Endothelial cell (in vitro differentiated cells): Measurements from ENCODE around the gene RPS21. TPM values are rescaled to one million over a fixed set of nuclear protein-coding genes. Genes with fewer than 3 reads are reported as not detected.

ENCODE experiments used
- DNase-seq: peaks from one replicate; pipeline ENCODE4 v3.0.0; 2021; ENCODE audit warnings: low spot score
- H3K27ac Mint-ChIP-seq: one replicate; pipeline ENCODE4 v1.8.0; 2021; ENCODE audit warnings: mixed read lengths, inconsistent platforms; ENCODE audit not compliant: unreplicated experiment
- H3K27me3 Mint-ChIP-seq: one replicate; pipeline ENCODE4 v1.8.0; 2021; ENCODE audit warnings: mild to moderate bottlenecking, moderate library complexity, mixed read lengths, inconsistent platforms; ENCODE audit not compliant: unreplicated experiment
- H3K36me3 Mint-ChIP-seq: one replicate; pipeline ENCODE4 v1.8.0; 2021; ENCODE audit warnings: mild to moderate bottlenecking, low read depth, mixed read lengths, inconsistent platforms; ENCODE audit not compliant: unreplicated experiment
- H3K4me1 Mint-ChIP-seq: one replicate; pipeline ENCODE4 v1.8.0; 2021; ENCODE audit warnings: mild to moderate bottlenecking, mixed read lengths, inconsistent platforms; ENCODE audit not compliant: unreplicated experiment
- H3K4me3 Mint-ChIP-seq: one replicate; pipeline ENCODE4 v1.8.0; 2021; ENCODE audit warnings: mild to moderate bottlenecking, mixed read lengths, inconsistent platforms; ENCODE audit not compliant: unreplicated experiment
- H3K9me3 Mint-ChIP-seq: one replicate; pipeline ENCODE4 v1.8.0; 2021; ENCODE audit warnings: mixed read lengths, inconsistent platforms; ENCODE audit not compliant: unreplicated experiment
- total RNA-seq: library from RNA; stranded (reverse); fragmentation: NEBNext Ultra II Directional; extraction: Animal tissue kit (Norgen Biotek cat#: 25700); gene quantifications from one replicate; pipeline ENCODE4 v1.2.1, GENCODE V29; 2021; ENCODE audit not compliant: unreplicated experiment
- TF ChIP-seq, protein P1 (sequence below): fragments of 200-600 bp; sonication (generic); IDR thresholded peaks from one replicate; pipeline ENCODE4 v1.5.0; 2021; ENCODE audit warnings: antibody characterized with exemption; ENCODE audit not compliant: unreplicated experiment

Gene RPS21
- total RNA-seq, 1 donor from 2014 or later: 1,710 TPM

DNA sequence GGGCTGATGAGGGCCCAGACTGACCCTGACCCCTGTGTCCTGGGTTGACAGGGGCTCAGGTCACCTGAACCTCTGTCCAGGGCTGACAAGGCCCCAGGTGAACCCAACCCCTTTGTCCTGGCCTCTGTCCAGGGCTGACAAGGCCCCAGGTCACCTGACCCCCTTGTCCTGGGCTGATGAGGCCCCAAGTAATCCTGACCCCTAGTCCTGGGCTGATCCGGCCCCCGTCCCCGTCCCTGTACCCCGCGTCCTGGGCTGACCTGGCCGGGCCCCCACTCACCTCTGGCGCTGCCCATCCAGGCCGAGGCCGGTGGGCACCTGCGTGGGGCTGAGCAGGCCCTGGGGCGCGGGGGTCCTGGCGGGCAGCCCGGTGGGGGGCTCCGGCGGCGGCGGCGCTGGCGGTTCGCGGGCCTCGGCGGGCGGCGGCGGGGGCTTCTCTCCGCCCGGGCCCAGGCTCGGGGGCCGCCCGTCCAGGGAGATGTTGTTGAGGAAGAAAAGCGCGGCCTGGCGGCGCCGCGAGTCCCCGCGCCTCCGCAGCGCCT is 19.8 kb downstream of the RPS21 start:
- no peak for DNase-seq
- no peaks in the 10 kb centered on the region for H3K36me3 Mint-ChIP-seq
- peak overlapping the region; percentile 59 for H3K4me3 Mint-ChIP-seq
- peaks cover 6% of the 10 kb centered on the region for H3K4me1 Mint-ChIP-seq
- TF ChIP-seq, protein P1, sequence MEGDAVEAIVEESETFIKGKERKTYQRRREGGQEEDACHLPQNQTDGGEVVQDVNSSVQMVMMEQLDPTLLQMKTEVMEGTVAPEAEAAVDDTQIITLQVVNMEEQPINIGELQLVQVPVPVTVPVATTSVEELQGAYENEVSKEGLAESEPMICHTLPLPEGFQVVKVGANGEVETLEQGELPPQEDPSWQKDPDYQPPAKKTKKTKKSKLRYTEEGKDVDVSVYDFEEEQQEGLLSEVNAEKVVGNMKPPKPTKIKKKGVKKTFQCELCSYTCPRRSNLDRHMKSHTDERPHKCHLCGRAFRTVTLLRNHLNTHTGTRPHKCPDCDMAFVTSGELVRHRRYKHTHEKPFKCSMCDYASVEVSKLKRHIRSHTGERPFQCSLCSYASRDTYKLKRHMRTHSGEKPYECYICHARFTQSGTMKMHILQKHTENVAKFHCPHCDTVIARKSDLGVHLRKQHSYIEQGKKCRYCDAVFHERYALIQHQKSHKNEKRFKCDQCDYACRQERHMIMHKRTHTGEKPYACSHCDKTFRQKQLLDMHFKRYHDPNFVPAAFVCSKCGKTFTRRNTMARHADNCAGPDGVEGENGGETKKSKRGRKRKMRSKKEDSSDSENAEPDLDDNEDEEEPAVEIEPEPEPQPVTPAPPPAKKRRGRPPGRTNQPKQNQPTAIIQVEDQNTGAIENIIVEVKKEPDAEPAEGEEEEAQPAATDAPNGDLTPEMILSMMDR: no peak
- no peaks in the 10 kb centered on the region for H3K9me3 Mint-ChIP-seq
- no peak overlapping the region for H3K27ac Mint-ChIP-seq
- peaks cover 8% of the 10 kb centered on the region for H3K27me3 Mint-ChIP-seq

GRCh38 chr20:62407221-62407992 is 20.5 kb downstream of the RPS21 start, which contains the start of gene CABLES2:
CABLES2 (minus strand) TSS chr20:62407285; CDS start chr20:62407276, 9 bp downstream.
- peak within 1 kb of the TSS; percentile 69 for H3K4me3 Mint-ChIP-seq
- H3K4me1 Mint-ChIP-seq: peaks cover 6% of the 10 kb centered on the region
- no peak within 1 kb of the TSS for H3K27ac Mint-ChIP-seq
- TF ChIP-seq, protein P1: no peak
- DNase-seq: peak; percentile 92
- no peaks in the 10 kb centered on the region for H3K36me3 Mint-ChIP-seq
- H3K27me3 Mint-ChIP-seq: peaks cover 8% of the 10 kb centered on the region
- no peaks in the 10 kb centered on the region for H3K9me3 Mint-ChIP-seq

DNA sequence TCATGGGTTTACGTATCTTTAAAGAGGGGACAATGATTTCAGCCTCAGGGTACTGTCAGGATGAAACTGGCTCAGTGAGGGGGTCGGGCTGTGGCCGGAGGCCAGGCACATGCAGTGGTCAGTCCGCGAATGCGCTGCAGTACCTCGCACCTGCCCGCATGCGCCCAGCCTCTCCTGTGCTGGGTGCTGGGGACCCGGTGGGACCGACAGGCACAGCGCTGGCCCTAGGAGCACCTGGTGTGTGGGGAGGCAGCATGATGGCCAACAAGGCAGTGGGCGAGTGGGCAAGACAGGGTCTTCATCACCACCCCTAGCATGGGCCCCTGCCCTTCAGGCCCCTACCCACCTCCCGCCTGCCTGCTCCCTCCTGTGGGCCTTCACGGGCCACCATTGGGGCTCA is 21.2 kb downstream of the RPS21 start:
- Mint-ChIP-seq H3K4me1 (peaks cover 6% of the 10 kb centered on the region), H3K4me3 (no peak overlapping the region), H3K27ac (no peak overlapping the region), H3K9me3 (no peaks in the 10 kb centered on the region), H3K36me3 (no peaks in the 10 kb centered on the region), H3K27me3 (peaks cover 8% of the 10 kb centered on the region)
- TF ChIP-seq, protein P1: no peak
- no peak for DNase-seq

DNA sequence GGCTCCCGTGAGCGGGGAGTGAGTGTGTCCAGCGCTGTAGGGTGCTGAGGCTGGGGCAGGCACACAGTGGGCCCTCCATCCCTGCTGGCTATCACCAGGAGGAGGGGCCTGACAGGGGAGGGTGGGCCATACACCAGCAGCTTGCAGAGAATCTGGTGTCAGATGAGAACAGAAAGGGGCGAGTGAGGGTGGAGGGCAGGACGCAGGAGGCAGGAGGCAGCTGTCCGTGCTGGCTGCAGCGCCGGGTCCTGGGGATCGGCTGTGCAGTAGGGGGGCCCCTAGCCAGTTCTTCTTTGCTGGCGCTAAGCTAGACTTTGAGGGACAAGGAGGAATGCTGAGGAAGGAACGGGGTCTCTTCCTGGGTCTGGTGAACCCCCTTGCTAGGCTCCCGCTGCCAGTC is 21.7 kb downstream of the RPS21 start:
- H3K4me3 Mint-ChIP-seq: no peak overlapping the region
- no peaks in the 10 kb centered on the region for H3K36me3 Mint-ChIP-seq
- no peak overlapping the region for H3K27ac Mint-ChIP-seq
- H3K27me3 Mint-ChIP-seq: peaks cover 8% of the 10 kb centered on the region
- H3K9me3 Mint-ChIP-seq: no peaks in the 10 kb centered on the region
- DNase-seq: no peak
- TF ChIP-seq, protein P1: no peak
- peaks cover 6% of the 10 kb centered on the region for H3K4me1 Mint-ChIP-seq
